CD4-positive, alpha-beta T cell (primary cell): Measurements from ENCODE around the gene NKAIN2. TPM values are rescaled to one million over a fixed set of nuclear protein-coding genes. Genes with fewer than 3 reads are reported as not detected.

ENCODE experiments used
- ATAC-seq: fragments of 200-7000 bp; cut with Tn5 transposase; one replicate; pipeline ENCODE4 v1.10.0; 2022; ENCODE audit warnings: mild to moderate bottlenecking; ENCODE audit not compliant: poor library complexity
- CTCF ChIA-PET: fragments of 350-600 bp; sonication (Branson Sonifier 250); formaldehyde crosslinking; loops from one replicate; lab custom pipeline; 2021; ENCODE audit warnings: antibody characterized with exemption, inconsistent platforms; lab: Charles Lee
- POLR2A ChIA-PET: fragments of 350-600 bp; sonication (Branson Sonifier 250); formaldehyde crosslinking; loops from one replicate; lab custom pipeline; 2021; ENCODE audit warnings: antibody characterized with exemption, inconsistent platforms; lab: Charles Lee
- DNase-seq, 14 experiments: peaks; one replicate each; pipeline ENCODE4 v3.0.0-alpha.2; 2013 to 2020; ENCODE audit warnings: mixed read lengths in 2 of 14
- H3K27ac ChIP-seq, 2 donors: one replicate each; pipeline versions ENCODE4 v1.5.1 to v1.7.0; 2013; ENCODE audit warnings: low read length in 2 of 2, low read depth in 1 of 2, mild to moderate bottlenecking in 1 of 2
- H3K27me3 ChIP-seq, 2 experiments: 1 replicate in 1 of 2; 2 replicates in 1 of 2; pipeline versions ENCODE4 v1.6.1 to v1.7.0; 2013; ENCODE audit warnings: low read length in 2 of 2, control low read depth in 1 of 2, mild to moderate bottlenecking in 1 of 2, moderate library complexity in 1 of 2; ENCODE audit not compliant: insufficient read depth in 2 of 2, control insufficient read depth in 1 of 2
- H3K36me3 ChIP-seq: one replicate; pipeline ENCODE4 v1.6.1; 2013; ENCODE audit warnings: low read length, control low read depth; ENCODE audit not compliant: insufficient read depth
- H3K4me1 ChIP-seq: one replicate; pipeline ENCODE4 v1.6.1; 2013; ENCODE audit warnings: low read length, control low read depth; ENCODE audit not compliant: insufficient read depth
- H3K4me3 ChIP-seq: one replicate; pipeline ENCODE4 v1.5.1; 2013; ENCODE audit warnings: mild to moderate bottlenecking, low read length, moderate library complexity
- H3K9me3 ChIP-seq, 2 experiments: 1 replicate in 1 of 2; 2 replicates in 1 of 2; pipeline versions ENCODE4 v1.6.1 to v1.7.0; 2013; ENCODE audit warnings: low read length in 2 of 2, mild to moderate bottlenecking in 2 of 2, control low read depth in 1 of 2, moderate library complexity in 1 of 2; ENCODE audit not compliant: control insufficient read depth in 1 of 2, insufficient read depth in 1 of 2
- H3K27ac Mint-ChIP-seq: one replicate; pipeline ENCODE4 v1.8.0; 2020; ENCODE audit warnings: mixed read lengths
- H3K27me3 Mint-ChIP-seq: one replicate; pipeline ENCODE4 v1.8.0; 2021; ENCODE audit warnings: mixed read lengths
- H3K36me3 Mint-ChIP-seq: one replicate; pipeline ENCODE4 v1.8.0; 2021; ENCODE audit warnings: low read depth, mixed read lengths
- H3K4me1 Mint-ChIP-seq: one replicate; pipeline ENCODE4 v1.8.0; 2021; ENCODE audit warnings: low read depth, mixed read lengths
- H3K4me3 Mint-ChIP-seq: one replicate; pipeline ENCODE4 v1.8.0; 2020; ENCODE audit warnings: mild to moderate bottlenecking, mixed read lengths
- H3K9me3 Mint-ChIP-seq: one replicate; pipeline ENCODE4 v1.8.0; 2020; ENCODE audit warnings: mixed read lengths
- CTCF ChIP-seq: fragments of 200-600 bp; IDR thresholded peaks from one replicate; pipeline ENCODE4 v1.8.0; 2022; ENCODE audit warnings: antibody characterized with exemption, mild to moderate bottlenecking
- intact Hi-C, 2 experiments: fragments of 100-400 bp; cut with DNase I in 1 of 2; cut with micrococcal nuclease in 1 of 2; formaldehyde crosslinking; loops; one replicate each; pipeline versions ENCODE4 v1.15.1 to v1.9.0; 2023 to 2025; cut with DNase I, micrococcal nuclease
- total RNA-seq, 174 experiments: library from RNA in 2 of 174; stranded (reverse) in 2 of 174; gene quantifications; one replicate each; pipeline ENCODE4 v1.2.3 and lab custom pipeline; 2021 to 2026

Gene NKAIN2
- total RNA-seq, 2 experiments from 2014 or later, result not detected

GRCh38 chr6:124599656-124600055 is 796.0 kb downstream of the NKAIN2 start:
- Histone ChIP-seq H3K36me3 (no peaks in the 10 kb centered on the region), H3K4me1 (no peaks in the 10 kb centered on the region), H3K27me3 (no peaks in the 10 kb centered on the region), H3K9me3 (no peaks in the 10 kb centered on the region), H3K27ac (no peak overlapping the region), H3K4me3 (no peak overlapping the region)
- intact Hi-C loops, result no loop called here
- ChIA-PET CTCF (no interaction called here), POLR2A (no interaction called here)
- H3K36me3 Mint-ChIP-seq, result no peaks in the 10 kb centered on the region
- DNase-seq (no peak), ATAC-seq (no peak)
- no peak overlapping the region for H3K4me3 Mint-ChIP-seq
- no peak overlapping the region for H3K27ac Mint-ChIP-seq
- no peaks in the 10 kb centered on the region for H3K4me1 Mint-ChIP-seq
- no peaks in the 10 kb centered on the region for H3K27me3 Mint-ChIP-seq
- no peak for TF ChIP-seq CTCF
- H3K9me3 Mint-ChIP-seq, result no peaks in the 10 kb centered on the region

GRCh38 chr6:124604719-124605118 is 801.1 kb downstream of the NKAIN2 start:
- ChIA-PET CTCF (no interaction called here), POLR2A (no interaction called here)
- Histone ChIP-seq H3K4me3 (no peak overlapping the region), H3K27me3 (no peaks in the 10 kb centered on the region), H3K27ac (no peak overlapping the region), H3K36me3 (no peaks in the 10 kb centered on the region), H3K9me3 (no peaks in the 10 kb centered on the region), H3K4me1 (no peaks in the 10 kb centered on the region)
- ATAC-seq (no peak), DNase-seq (no peak)
- Mint-ChIP-seq H3K27me3 (no peaks in the 10 kb centered on the region), H3K9me3 (peaks cover 3% of the 10 kb centered on the region), H3K27ac (no peak overlapping the region), H3K4me1 (no peaks in the 10 kb centered on the region), H3K36me3 (no peaks in the 10 kb centered on the region), H3K4me3 (no peak overlapping the region)
- no peak for TF ChIP-seq CTCF
- intact Hi-C loops, result no loop called here

- no peak for DNase-seq
- Histone ChIP-seq H3K36me3 (no peaks in the 10 kb centered on the region), H3K9me3 (no peaks in the 10 kb centered on the region), H3K27ac (no peak overlapping the region), H3K4me1 (no peaks in the 10 kb centered on the region), H3K4me3 (no peak overlapping the region), H3K27me3 (no peaks in the 10 kb centered on the region)
- Mint-ChIP-seq H3K4me1 (no peaks in the 10 kb centered on the region), H3K27me3 (no peaks in the 10 kb centered on the region), H3K27ac (no peak overlapping the region), H3K4me3 (no peak overlapping the region), H3K9me3 (peaks cover 3% of the 10 kb centered on the region), H3K36me3 (no peaks in the 10 kb centered on the region)
- CTCF ChIA-PET, result no interaction called here
- no peak for TF ChIP-seq CTCF
- POLR2A ChIA-PET, result no interaction called here
- intact Hi-C loops, result no loop called here
- ATAC-seq, result no peak
Observed at GRCh38 chr6:124607119-124607627, 803.5 kb downstream of the NKAIN2 start.
